HL-60 (cell line): ENCODE results near the gene BTBD9.

ENCODE experiments used
- DNase-seq, 2 experiments: peaks; one replicate each; pipeline ENCODE4 v3.0.0-alpha.2; 2010 to 2020; ENCODE audit warnings: low read depth in 1 of 2, low spot score in 1 of 2
- H3K27ac ChIP-seq: fragments of 250-450 bp; sonication (Bioruptor Pico); replicated peaks from 2 replicates; pipeline ENCODE4 v1.5.1; 2020; ENCODE audit warnings: mild to moderate bottlenecking, moderate library complexity
- H3K27me3 ChIP-seq: fragments of 250-450 bp; sonication (Bioruptor Pico); 2 replicates; pipeline ENCODE4 v1.5.1; 2021; ENCODE audit warnings: mild to moderate bottlenecking, moderate library complexity; ENCODE audit not compliant: insufficient read depth, poor library complexity, severe bottlenecking
- H3K4me3 ChIP-seq: replicated peaks from 2 replicates; pipeline ENCODE4 v1.5.1; 2011; ENCODE audit warnings: mild to moderate bottlenecking, control low read depth, low read length; ENCODE audit not compliant: insufficient read depth
- CTCF ChIP-seq: IDR thresholded peaks from one replicate; pipeline ENCODE4 v1.5.1; 2011; ENCODE audit warnings: low read length, control low read depth, inconsistent platforms; ENCODE audit not compliant: insufficient read depth
- GABPA ChIP-seq: IDR thresholded peaks from 2 replicates; pipeline ENCODE4 v1.6.1; 2012; ENCODE audit warnings: low read depth
- POLR2AphosphoS5 ChIP-seq: IDR thresholded peaks from 2 replicates; pipeline ENCODE4 v1.6.1; 2012; ENCODE audit warnings: low read depth
- SPI1 ChIP-seq: IDR thresholded peaks from 2 replicates; pipeline ENCODE4 v1.6.1; 2012; ENCODE audit warnings: low read depth, mild to moderate bottlenecking, borderline replicate concordance
- TF ChIP-seq, protein P1 (sequence below): IDR thresholded peaks from 2 replicates; pipeline ENCODE4 v1.6.1; 2012; ENCODE audit warnings: low read depth; ENCODE audit not compliant: insufficient replicate concordance

Gene BTBD9

GRCh38 chr6:38162493-38163185, 477.1 kb downstream of the BTBD9 start:
- DNase-seq: no peak
- TF ChIP-seq SPI1: no peak
- no peak for TF ChIP-seq GABPA
- TF ChIP-seq, protein P1, sequence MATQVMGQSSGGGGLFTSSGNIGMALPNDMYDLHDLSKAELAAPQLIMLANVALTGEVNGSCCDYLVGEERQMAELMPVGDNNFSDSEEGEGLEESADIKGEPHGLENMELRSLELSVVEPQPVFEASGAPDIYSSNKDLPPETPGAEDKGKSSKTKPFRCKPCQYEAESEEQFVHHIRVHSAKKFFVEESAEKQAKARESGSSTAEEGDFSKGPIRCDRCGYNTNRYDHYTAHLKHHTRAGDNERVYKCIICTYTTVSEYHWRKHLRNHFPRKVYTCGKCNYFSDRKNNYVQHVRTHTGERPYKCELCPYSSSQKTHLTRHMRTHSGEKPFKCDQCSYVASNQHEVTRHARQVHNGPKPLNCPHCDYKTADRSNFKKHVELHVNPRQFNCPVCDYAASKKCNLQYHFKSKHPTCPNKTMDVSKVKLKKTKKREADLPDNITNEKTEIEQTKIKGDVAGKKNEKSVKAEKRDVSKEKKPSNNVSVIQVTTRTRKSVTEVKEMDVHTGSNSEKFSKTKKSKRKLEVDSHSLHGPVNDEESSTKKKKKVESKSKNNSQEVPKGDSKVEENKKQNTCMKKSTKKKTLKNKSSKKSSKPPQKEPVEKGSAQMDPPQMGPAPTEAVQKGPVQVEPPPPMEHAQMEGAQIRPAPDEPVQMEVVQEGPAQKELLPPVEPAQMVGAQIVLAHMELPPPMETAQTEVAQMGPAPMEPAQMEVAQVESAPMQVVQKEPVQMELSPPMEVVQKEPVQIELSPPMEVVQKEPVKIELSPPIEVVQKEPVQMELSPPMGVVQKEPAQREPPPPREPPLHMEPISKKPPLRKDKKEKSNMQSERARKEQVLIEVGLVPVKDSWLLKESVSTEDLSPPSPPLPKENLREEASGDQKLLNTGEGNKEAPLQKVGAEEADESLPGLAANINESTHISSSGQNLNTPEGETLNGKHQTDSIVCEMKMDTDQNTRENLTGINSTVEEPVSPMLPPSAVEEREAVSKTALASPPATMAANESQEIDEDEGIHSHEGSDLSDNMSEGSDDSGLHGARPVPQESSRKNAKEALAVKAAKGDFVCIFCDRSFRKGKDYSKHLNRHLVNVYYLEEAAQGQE: no peak
- no peak for TF ChIP-seq CTCF
- no peak for TF ChIP-seq POLR2AphosphoS5
- Histone ChIP-seq H3K27me3 (no peaks in the 10 kb centered on the region), H3K27ac (no peak overlapping the region), H3K4me3 (no peak overlapping the region)

DNA sequence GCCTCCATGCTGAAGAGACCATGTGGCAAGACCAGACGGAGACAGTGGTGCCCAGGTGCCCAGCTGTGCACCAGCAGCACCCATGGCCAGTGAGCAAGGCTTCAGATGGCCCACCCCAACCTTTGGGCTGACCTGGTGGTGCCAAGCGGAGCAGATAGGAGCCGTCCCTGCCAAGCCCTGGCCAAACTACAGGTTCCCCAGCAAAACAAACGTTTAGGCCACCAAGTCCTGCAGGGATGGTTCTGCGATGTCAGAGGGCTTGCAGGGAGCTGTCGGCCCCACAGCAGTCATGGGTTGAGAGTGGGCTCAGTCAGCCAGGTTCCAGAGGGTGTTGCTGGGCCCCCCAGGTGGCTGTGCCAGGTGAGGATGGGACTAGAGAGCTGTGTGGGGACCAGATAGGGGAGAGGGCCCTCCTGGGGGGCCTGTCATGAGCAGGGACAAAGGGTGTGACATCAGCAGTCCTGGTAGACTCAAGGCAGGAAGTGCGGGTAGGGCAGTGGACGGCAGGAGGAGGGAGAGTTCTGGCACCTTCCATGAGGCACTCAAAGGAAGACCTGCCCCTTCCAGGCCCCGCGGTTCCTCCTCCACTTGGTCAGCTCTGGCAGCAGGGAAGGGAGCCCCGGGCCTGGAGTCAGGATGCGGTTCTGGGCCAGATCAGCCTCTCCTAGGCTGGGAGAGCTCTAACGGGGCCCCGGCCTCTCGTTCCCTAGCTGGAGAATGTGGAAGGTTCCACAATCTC, 477.8 kb downstream of the BTBD9 start:
- no peak for TF ChIP-seq GABPA
- TF ChIP-seq POLR2AphosphoS5: no peak
- no peak for TF ChIP-seq SPI1
- no peak for TF ChIP-seq CTCF
- TF ChIP-seq, protein P1: no peak
- Histone ChIP-seq H3K27ac (no peak overlapping the region), H3K4me3 (no peak overlapping the region), H3K27me3 (no peaks in the 10 kb centered on the region)
- no peak for DNase-seq

- TF ChIP-seq, protein P1: no peak
- TF ChIP-seq SPI1 (no peak), CTCF (no peak), GABPA (no peak)
- DNase-seq: no peak
- no peaks in the 10 kb centered on the region for H3K27me3 ChIP-seq
- no peak overlapping the region for H3K4me3 ChIP-seq
- H3K27ac ChIP-seq: no peak overlapping the region
Observed at GRCh38 chr6:38161331-38161730, 478.4 kb downstream of the BTBD9 start.
